ENCODE data around the gene CDK13. TPM values are rescaled to one million over a fixed set of nuclear protein-coding genes. Genes with fewer than 3 reads are reported as not detected.

CDK13 gene
- total RNA-seq, 1 donor from 2014 or later, result 50.3 TPM

DNA sequence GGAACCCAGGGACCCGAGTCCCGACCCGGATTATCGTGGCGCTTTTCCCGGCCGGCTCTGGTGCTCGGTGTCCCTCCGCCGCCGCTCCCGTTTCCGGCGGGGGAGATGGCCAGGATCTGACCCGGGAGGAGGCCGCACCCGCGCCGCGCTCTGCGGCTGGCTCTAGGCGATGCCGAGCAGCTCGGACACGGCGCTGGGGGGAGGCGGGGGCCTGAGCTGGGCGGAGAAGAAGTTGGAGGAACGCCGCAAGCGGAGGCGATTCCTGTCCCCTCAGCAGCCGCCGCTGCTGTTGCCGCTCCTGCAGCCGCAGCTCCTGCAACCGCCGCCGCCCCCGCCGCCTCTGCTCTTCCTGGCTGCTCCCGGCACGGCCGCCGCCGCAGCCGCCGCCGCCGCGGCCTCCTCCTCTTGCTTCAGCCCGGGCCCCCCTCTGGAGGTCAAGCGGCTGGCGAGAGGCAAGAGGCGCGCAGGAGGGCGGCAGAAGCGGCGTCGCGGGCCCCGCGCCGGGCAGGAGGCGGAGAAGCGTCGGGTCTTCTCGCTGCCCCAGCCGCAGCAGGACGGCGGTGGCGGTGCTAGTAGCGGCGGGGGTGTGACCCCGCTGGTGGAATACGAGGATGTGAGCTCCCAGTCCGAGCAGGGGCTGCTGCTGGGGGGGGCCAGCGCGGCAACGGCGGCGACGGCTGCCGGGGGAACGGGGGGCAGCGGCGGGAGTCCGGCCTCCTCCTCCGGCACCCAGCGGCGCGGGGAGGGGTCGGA lies 593 bp downstream of the CDK13 start:
- no peaks in the 10 kb centered on the region for H3K36me3 ChIP-seq (ENCODE audit: control insufficient read depth, insufficient read depth, low read length)
- no peak for TF ChIP-seq CTCF (IDR thresholded peaks at IDR 0.05; ENCODE audit: insufficient read depth, low read length, severe bottlenecking)
- H3K27me3 ChIP-seq (ENCODE audit: control insufficient read depth, insufficient read depth, low read length), result no peaks in the 10 kb centered on the region
- peak overlapping the region; percentile 52 for H3K4me3 ChIP-seq (ENCODE audit: low read depth, low read length)
- FAIRE-seq (no peak), DNase-seq (ENCODE audit: low read depth) (peak; percentile 13)

DNA sequence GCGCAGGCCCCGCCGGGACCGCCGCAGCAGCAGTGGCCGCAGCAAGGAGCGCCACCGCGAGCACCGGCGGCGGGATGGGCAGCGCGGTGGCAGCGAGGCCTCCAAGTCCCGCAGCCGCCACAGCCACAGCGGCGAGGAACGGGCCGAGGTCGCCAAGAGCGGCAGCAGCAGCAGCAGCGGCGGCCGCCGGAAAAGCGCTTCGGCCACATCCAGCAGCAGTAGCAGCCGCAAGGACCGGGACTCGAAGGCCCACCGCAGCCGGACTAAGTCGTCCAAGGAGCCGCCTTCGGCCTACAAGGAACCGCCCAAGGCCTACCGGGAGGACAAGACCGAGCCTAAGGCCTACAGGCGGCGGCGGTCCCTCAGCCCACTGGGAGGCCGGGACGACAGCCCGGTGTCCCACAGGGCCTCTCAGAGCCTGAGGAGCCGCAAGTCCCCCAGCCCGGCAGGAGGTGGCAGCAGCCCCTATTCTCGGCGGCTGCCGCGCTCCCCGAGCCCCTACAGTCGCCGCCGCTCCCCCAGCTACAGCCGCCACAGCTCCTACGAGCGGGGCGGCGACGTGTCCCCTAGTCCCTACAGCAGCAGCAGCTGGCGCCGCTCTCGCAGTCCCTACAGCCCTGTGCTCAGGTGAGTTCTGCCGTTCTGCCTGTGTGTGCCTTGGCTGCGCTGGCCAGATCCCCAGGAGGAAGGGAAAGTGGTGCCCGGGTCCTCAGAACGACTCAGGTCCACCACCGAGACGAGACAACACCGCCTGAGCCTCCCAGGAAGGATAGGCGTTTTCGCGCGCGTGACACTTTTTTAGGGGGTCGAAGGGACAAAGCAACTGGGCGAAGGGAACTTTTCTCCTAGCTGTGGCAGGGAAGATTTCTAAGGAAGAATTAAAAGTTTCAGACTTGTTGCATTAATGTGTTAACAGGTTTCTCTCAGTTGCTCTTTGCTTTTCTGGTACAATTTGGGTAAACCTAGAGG lies 1.5 kb downstream of the CDK13 start:
- H3K27me3 ChIP-seq (ENCODE audit: control insufficient read depth, insufficient read depth, low read length), result no peaks in the 10 kb centered on the region
- TF ChIP-seq CTCF (IDR thresholded peaks at IDR 0.05; ENCODE audit: insufficient read depth, low read length, severe bottlenecking), result peak; percentile 48
- peak overlapping the region; percentile 52 for H3K4me3 ChIP-seq (ENCODE audit: low read depth, low read length)
- DNase-seq (ENCODE audit: low read depth) (peak; percentile 18), FAIRE-seq (no peak)
- H3K36me3 ChIP-seq (ENCODE audit: control insufficient read depth, insufficient read depth, low read length), result peaks cover under 1% of the 10 kb centered on the region

DNA sequence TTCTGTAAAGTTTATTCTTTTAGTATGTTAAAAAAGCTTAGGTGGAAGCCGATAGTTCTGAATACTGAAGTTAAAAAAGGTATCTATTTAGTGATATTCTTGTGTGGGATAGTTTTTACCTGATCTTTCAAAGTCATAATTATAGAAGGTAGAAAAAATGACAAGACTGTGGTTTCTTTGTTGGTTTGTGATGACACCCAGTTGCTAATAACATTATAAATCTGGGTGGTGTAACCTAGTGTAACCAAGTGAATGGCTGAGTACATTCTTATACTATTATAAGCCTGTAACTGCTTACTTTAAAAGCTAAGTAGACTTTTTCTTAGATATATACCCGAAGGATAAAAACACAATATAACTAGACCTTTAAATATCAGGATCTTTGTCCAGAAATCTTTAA lies 2.3 kb downstream of the CDK13 start:
- FAIRE-seq (no peak), DNase-seq (ENCODE audit: low read depth) (peak; percentile 50)
- Histone ChIP-seq H3K36me3 (ENCODE audit: control insufficient read depth, insufficient read depth, low read length) (peaks cover 3% of the 10 kb centered on the region), H3K27me3 (ENCODE audit: control insufficient read depth, insufficient read depth, low read length) (no peaks in the 10 kb centered on the region), H3K4me3 (ENCODE audit: low read depth, low read length) (peak overlapping the region; percentile 52)
- no peak for TF ChIP-seq CTCF (IDR thresholded peaks at IDR 0.05; ENCODE audit: insufficient read depth, low read length, severe bottlenecking)

- no peaks in the 10 kb centered on the region for H3K27me3 ChIP-seq (ENCODE audit: control insufficient read depth, insufficient read depth, low read length)
- H3K4me3 ChIP-seq (ENCODE audit: low read depth, low read length), result peak overlapping the region; percentile 52
- peak; percentile 23 for DNase-seq (ENCODE audit: low read depth)
- no peak for FAIRE-seq
- H3K36me3 ChIP-seq (ENCODE audit: control insufficient read depth, insufficient read depth, low read length), result peaks cover 3% of the 10 kb centered on the region
- TF ChIP-seq CTCF (IDR thresholded peaks at IDR 0.05; ENCODE audit: insufficient read depth, low read length, severe bottlenecking), result no peak
Measured at GRCh38 chr7:39952803-39953202, 2.7 kb downstream of the CDK13 start.

DNA sequence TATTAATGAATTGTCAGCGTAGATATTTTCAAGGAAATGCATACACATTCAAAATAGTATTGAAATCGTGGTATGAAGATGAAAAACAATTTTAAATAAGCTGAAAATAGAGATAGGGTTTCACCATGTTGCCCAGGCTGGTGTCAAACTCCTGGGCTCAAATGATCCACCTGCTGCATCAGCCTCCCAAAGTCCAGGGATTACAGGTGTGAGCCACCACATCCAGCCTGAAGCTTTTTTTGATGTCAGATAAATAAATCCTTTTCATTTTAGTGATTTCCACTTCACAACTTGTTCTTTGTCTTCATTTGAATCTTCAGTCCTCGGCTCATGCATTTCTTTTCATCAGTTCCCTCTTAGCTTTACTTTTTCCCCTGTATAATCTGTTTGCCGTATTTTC lies 4.6 kb downstream of the CDK13 start:
- H3K4me3 ChIP-seq (ENCODE audit: low read depth, low read length), result no peak overlapping the region
- FAIRE-seq, result no peak
- no peaks in the 10 kb centered on the region for H3K27me3 ChIP-seq (ENCODE audit: control insufficient read depth, insufficient read depth, low read length)
- no peak for TF ChIP-seq CTCF (IDR thresholded peaks at IDR 0.05; ENCODE audit: insufficient read depth, low read length, severe bottlenecking)
- H3K36me3 ChIP-seq (ENCODE audit: control insufficient read depth, insufficient read depth, low read length), result peaks cover 3% of the 10 kb centered on the region
- DNase-seq (ENCODE audit: low read depth), result no peak
